ENCODE results near the gene SIGLEC11.
"Not testable (repeated sequence)": the region's sequence is repeated elsewhere in the genome, so short reads cannot be mapped to it uniquely, and the experiment has no call there.

SIGLEC11 gene

DNA sequence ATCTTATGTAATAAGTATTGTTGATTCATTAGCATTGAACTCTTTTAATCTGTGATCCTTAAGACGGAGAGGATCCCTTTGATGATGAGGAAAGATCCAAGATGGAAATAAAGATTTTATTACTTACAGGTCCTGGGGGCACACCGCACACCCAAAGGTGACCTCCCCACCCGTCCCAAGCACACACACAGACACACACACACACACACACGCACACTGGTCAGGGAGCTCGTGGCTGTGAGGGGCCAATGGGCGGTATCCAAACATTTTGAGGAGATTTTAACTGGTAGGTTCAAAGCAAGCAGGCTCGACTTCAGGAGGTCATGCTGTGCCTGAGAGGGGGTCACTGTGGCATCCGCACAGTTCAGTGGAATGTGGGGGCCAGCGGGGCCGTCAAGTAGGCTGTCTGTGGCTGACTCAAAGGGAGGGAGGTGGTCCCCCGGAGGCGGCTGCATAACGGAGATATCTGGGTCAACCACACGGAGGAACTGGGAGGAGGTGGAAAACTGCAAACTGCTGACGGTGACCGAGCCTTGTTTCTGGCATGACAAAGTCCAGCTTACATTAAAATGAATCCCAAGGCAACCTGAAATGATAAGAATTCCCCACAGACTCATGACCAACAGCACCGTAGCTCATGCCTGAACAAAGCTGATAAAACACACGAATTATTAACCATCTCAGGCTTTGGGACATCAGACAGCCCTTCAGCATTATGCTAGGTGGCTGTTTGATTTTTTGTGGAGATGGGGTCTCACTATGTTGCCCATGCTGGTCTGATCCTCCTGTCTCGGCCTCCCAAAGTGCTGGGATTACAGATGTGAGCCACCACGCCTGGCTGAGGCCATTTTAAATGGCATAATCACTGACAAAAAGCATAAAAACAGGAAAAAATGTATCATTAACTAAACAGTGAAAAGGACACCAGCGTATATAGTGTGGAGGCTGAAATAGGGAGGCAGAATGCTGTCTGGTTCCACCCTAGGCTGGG, 20.9 kb upstream of the SIGLEC11 start:
- peak; percentile 28 for DNase-seq

DNA sequence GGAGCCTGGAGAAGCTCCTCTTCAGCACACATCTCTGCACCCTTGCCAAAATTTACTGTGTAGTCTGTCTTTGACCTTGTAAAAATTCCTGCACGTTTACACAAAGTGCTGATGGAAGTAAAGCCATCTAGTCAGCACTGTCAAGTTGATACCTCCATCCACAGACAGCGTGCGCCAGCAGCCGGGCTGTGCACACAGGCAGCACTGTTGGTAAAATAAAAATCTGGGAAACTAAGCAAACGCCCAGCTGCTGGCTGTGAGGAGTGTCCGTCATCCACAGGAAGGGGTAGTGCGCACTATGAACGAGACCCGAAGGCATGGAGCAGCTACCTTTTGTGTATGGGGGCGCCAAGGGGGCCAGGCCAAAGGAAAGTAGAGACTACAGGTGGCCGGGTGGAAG, 17.4 kb upstream of the SIGLEC11 start:
- no peak for DNase-seq

DNA sequence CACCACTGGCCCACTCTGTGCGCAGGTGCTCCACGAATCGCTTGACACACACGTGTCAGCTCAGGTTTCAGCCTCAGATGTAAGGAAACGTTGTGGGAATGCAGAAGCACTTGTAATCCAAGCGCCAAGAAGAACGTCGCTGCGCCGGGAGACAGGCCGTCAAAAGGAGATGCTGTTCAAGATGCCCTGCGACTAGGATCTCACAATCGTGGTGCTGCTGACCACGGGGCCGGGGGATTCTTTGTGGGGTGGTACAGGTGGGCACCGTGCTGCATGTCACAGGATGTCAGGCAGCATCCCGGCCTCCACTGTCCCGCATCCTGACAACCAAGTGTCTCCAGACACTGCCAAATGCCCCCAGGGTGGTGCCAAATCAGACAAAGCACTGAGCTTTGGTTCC, 16.9 kb upstream of the SIGLEC11 start:
- no peak for DNase-seq

GRCh38 chr19:49977076-49977475, 16.1 kb upstream of the SIGLEC11 start:
- DNase-seq, result no peak

- no peak for DNase-seq
Observed at GRCh38 chr19:49976496-49976895, 15.5 kb upstream of the SIGLEC11 start.

GRCh38 chr19:49975051-49975450, 14.1 kb upstream of the SIGLEC11 start:
- DNase-seq, result no peak

DNA sequence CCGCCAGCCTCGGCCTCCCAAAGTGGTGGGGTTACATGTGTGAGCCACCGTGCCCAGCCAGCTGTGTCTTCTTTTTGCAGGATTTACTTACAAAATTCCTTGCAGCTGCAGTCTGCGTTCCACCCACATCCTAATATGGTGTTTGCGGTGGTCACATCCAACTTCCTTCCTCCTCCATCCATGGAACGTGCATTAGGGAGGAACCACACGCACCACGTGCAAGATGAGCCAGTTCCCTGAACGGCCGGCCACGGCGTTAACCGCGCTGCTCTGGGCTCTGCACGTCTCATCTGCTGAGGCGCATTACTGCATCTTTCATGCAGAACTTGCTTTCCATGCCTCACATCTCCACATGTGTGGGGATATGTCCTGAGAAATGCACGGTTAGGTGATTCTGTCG, 13.0 kb upstream of the SIGLEC11 start:
- no peak for DNase-seq

DNA sequence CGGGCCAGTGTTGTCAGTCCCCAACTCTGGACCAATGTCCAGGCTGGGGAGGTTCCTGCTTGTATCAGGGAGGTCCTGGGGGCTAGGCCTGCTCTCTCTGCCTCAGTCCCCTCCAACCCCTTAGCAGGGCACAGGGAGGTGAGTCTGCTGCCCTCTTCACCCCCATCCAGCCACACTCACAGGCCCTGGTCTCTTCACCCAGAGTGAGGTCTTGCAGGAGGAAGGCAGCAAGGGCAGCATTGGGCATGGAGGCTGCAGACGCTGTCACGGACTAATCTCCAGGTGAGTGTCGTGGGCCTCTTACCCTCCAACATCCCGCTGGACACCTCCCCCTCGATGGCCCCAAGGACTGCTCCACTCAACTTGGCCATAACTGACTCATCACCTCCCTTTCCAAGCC, 11.9 kb upstream of the SIGLEC11 start:
- no peak for DNase-seq

DNA sequence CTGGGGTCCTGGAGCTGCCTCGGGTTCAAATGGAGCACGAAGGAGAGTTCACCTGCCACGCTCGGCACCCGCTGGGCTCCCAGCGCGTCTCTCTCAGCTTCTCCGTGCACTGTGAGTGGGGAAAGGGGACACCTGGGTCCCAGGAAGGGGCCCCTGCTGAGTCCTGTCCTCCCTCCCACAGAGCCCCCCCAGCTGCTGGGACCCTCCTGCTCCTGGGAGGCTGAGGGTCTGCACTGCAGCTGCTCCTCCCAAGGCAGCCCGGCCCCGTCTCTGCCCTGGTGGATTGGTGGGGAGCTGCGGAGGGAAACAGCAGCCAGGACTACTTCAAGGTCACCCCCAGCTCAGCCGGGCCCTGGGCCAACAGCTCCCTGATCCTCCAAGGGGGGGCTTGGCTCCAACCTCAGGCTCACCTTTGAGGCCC, 11.0 kb upstream of the SIGLEC11 start:
- DNase-seq, result no peak

GRCh38 chr19:49969355-49969754, 8.4 kb upstream of the SIGLEC11 start:
- DNase-seq, result not testable (repeated sequence)

GRCh38 chr19:49968279-49968922, 7.4 kb upstream of the SIGLEC11 start:
- DNase-seq, result no peak

- not testable (repeated sequence) for DNase-seq
Observed at GRCh38 chr19:49959892-49960291, 1.1 kb downstream of the SIGLEC11 start.

GRCh38 chr19:49958596-49958995, 2.4 kb downstream of the SIGLEC11 start:
- not testable (repeated sequence) for DNase-seq

DNA sequence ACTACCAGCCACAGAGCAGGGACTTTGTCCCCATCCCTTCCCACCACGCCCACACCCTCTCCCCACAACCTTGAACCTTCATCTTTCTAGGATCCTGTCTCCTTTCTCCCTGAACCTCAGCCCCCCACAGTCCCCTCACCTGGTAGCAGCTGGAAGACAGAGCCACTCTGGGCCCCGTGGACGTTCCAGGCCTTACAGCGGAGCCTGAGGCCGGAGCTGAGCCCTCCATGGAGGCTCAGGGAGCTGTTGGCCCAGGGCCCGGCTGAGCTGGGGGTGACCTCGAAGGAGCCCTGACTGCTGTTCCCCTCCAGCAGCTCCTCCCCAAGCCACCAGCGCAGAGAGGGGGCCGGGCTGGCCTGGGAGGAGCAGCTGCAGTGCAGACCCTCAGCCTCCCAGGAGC, 2.8 kb downstream of the SIGLEC11 start:
- not testable (repeated sequence) for DNase-seq

DNA sequence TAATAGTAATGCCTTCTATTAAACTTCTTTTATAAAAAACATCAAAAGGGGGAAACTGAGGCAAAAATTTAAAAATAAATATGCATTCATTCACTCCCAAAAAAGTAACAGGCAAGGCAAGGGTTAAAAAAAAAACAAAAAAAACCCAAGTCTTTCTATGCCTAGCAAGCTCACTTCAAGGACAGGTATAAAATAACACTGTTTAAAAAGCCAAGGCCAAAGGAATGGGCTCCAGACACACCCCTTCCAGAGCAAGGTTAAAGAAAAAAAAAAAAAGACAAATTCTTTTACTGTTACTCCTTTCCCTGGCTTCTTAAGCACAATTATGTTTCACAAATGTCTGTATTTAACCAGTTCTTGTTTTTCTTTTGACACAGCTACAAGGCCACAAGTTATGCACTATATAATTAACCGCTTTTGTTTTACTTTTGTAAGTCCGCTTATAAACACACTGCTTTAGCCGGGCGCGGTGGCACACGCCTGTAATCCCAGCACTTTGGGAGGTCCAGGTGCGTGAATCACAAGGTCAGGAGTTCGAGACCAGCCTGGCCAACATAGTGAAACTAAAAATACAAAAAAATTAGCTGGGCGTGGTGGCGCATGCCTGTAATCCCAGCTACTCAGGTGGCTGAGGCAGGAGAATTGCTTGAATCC, 3.6 kb downstream of the SIGLEC11 start:
- no peak for DNase-seq

- DNase-seq, result no peak
Observed at GRCh38 chr19:49956115-49956495, 4.9 kb downstream of the SIGLEC11 start.

GRCh38 chr19:49954933-49955332, 6.0 kb downstream of the SIGLEC11 start:
- no peak for DNase-seq

DNA sequence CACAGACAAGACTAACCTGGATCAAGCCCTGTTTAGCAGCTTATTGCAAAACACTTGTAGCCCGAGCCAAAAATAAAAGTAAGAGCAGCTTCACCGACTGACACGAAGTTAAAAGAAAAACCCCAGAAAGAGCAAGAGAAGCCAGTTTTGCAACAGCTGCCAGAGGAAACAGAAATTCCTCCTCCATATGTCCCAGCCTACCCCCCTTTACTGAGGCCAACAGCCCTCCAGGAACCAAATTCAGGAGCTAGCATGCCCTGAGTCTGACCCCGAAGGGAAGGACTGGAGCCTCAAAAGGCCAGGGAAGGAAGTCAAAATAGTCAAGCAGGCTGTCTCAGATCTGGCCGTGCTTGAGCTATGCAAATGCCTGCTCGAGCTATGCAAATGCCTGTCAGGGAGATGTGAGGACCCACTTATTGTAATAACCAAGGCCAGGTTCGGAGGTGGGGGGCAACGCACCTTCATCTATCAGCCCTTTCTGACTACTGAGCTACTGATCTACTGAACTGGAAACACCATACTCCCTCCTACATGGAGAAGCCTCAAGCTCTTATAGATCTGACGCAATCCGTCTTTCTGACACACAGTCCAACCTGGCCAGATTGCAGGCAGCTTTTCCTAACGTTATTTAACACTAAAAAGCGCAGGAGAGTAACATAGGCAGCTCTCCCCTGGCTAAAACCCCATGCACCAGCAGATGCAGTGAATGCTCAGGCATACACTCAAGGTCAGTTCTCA, 6.7 kb downstream of the SIGLEC11 start:
- peak; percentile 39 for DNase-seq

DNA sequence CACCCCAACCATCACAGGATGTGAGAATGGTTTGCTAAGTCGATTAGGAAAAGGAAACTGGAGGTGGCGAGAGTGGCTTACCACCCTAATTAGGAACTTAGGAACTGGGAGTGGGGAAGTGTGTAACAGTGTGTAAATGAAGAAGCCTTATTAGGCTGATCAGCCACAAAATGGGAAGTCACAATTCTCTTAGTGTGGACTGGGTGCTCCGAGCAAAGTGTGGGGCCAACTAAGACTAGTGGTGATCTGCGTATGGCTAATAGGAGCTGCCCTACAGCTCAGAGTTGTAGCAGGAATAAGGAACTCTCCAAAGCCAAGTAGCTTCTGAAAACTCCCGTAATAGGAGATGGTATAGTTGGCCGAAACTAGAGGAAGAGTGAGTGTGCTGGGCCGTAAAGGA, 7.6 kb downstream of the SIGLEC11 start:
- no peak for DNase-seq

DNA sequence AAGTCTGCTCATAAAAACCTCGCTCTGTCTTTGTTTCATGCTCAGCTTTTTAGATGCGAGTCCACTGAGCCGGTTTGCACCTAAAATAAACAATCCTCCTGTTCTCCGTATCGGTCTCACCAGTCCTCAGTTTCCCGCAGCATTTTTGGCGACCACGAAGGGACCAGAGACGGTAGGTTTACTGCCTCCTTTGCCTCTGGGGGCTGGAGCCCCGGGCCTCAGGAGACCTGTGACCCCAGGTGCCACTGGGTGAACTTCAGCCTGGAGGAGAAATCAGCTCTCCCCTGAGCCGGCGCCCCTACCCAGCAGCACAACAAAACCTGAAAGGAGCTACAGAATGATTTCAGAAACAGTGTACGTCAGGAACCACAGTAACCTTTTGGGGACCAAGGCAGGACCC, 8.1 kb downstream of the SIGLEC11 start:
- no peak for DNase-seq

DNA sequence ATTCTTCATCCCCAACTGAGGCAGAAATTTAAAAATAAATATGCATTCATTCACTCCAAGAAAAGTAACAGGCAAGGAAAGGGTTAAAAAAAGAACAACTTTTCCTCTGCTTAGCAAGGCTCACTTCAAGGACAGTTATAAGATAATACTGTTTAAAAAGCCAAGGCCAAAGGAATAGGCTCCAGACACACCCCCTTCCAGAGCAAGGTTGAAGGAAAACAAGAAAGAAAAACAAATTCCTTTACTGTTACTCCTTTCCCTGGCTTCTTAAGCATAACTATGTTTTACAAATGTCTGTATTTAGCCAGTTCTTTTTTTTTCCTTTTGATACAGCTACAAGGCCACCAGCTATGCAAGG, 8.5 kb downstream of the SIGLEC11 start:
- DNase-seq, result no peak

DNA sequence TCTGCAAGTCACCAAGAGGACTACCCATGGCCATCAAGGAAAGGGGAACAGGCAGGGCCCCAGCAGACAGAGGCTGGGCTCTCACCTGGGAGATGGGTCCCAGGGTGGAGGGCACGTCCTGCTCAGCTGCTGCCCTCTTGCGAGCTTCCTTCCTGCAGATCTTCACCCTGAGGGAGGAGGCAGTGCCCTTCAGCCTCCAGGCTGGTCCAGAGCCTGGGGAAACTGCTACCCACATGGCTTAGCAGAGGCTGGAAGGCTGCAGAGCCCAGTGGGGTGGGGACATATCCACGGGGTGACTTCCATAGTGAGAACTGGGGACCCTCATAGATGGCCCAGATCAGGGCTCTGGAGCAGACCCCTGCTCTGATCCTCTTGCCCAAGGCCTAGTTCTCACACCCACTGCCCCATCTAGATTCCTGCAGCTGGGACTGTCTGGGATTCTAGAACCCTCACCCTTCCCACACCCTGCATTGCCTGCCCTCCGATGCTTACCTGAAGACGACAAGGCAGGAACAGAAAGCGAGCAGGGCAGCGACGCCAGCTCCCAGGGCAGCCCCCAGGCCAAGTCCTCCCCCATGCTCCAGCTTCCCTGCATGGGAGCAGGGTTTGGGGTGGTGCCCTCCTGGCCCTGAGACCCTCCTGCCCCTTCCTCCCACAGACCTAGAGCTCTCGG, 9.0 kb downstream of the SIGLEC11 start:
- no peak for DNase-seq
